ENCODE measurements around the gene CRACDL. TPM values are rescaled to one million over a fixed set of nuclear protein-coding genes. Genes with fewer than 3 reads are reported as not detected.

The CRACDL gene
- total RNA-seq, 4 donors from 2014 or later, result 5.2 to 10.6 (median 8.1) TPM

DNA sequence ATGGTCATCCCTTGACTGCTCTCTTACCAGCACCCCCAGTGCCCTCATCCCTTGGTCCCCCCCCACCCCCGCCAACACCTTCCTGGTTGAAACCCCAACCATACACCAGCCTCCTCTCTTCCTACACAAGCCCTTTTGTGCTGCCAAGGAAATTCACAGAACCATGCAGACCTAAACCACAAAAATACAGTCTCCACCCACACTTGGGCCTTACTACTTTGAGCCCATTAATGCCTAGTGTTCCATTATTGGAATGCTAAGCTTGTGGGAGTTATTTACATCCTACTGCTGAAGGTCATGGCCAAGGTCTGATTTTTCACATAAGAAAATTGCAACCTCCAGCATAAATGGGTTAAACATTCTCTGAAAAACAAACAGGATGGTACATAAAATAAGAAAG is 4.1 kb upstream of the CRACDL start:
- Histone ChIP-seq H3K4me3 (replicated peaks in 1 of 3) (no peak overlapping the region), H3K27ac (no peak overlapping the region), H3K4me1 (peaks cover 0 to 9% of the 10 kb centered on the region in 2 donors), H3K9me3 (no peaks in the 10 kb centered on the region), H3K36me3 (no peaks in the 10 kb centered on the region), H3K27me3 (no peaks in the 10 kb centered on the region)
- WGBS, 2 donors, result 91 to 100% methylated on average over 1 of the region's 1 CpG
- DNase-seq, result no peak
- intact Hi-C loops (cut with DNase I), result no loop called here
- TF ChIP-seq, protein P1, sequence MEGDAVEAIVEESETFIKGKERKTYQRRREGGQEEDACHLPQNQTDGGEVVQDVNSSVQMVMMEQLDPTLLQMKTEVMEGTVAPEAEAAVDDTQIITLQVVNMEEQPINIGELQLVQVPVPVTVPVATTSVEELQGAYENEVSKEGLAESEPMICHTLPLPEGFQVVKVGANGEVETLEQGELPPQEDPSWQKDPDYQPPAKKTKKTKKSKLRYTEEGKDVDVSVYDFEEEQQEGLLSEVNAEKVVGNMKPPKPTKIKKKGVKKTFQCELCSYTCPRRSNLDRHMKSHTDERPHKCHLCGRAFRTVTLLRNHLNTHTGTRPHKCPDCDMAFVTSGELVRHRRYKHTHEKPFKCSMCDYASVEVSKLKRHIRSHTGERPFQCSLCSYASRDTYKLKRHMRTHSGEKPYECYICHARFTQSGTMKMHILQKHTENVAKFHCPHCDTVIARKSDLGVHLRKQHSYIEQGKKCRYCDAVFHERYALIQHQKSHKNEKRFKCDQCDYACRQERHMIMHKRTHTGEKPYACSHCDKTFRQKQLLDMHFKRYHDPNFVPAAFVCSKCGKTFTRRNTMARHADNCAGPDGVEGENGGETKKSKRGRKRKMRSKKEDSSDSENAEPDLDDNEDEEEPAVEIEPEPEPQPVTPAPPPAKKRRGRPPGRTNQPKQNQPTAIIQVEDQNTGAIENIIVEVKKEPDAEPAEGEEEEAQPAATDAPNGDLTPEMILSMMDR (IDR thresholded peaks at IDR 0.05), result no peak
- TF ChIP-seq POLR2A (IDR thresholded peaks at IDR 0.05), result no peak

GRCh38 chr2:98937906-98938305 is 1.9 kb upstream of the CRACDL start:
- WGBS, 2 donors, result 86 to 87% methylated on average over 2 of the region's 2 CpGs
- Histone ChIP-seq H3K4me1 (peaks cover 0 to 11% of the 10 kb centered on the region in 2 donors), H3K4me3 (replicated peaks in 1 of 3) (no peak overlapping the region), H3K27me3 (no peaks in the 10 kb centered on the region), H3K36me3 (no peaks in the 10 kb centered on the region), H3K9me3 (no peaks in the 10 kb centered on the region), H3K27ac (no peak overlapping the region)
- DNase-seq, result peak in 1 of 2 donors; percentile 12
- TF ChIP-seq, protein P1 (IDR thresholded peaks at IDR 0.05), result no peak
- no peak for TF ChIP-seq POLR2A (IDR thresholded peaks at IDR 0.05)
- intact Hi-C loops (cut with DNase I), result no loop called here

DNA sequence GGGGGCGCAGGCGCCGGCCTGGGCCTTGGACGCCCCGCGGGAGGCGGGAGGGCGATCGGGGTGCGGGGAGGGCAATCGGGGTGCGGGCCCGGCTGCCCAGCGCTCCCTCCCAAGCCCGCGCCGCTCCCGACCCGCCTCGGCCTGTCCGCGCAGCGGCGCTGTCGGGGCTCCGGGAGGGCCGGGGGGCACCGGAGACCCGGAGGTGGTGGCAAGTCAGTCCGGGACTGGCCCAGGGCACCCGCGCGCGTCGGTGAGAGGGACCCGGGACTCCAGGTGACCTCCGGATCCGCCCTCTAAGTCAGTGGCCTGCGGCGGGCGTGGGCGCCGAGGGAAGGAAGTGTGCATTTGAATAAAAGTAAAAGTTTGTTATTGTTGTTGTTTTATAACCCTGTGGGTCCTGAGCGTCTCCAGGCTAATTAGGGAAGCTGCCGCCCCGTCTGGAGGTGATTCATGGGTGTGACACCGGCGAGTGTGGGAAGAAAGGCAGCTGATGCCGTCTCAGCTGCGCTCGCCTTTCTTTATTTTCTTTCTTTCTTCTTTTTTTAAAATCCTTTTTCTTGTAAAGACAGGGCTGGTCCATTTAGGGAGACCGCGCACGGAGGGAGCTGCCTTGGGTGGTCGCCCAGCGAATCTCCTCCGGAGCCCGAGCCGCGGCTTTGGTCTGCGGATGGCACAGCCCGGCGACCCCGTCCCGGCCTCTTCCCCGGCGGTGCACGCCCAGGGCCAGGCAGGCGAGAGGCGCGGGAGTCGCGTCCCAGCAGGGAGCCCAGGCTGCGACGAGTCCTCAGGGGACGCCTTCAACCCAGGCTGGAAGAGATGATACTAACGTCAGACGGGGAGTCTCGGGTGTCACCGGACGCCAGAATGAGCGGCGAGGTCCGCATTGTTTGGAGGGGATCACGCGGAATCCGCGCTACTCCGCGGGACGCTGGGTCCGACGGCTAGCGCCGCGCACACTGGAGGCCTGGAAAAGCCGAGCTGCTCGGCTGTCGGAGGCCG is 627 bp upstream of the CRACDL start:
- H3K4me3 ChIP-seq (replicated peaks in 1 of 3), result peak overlapping the region; percentile 22 to 48 (median 41)
- intact Hi-C loops (cut with DNase I), result no loop called here
- no peak overlapping the region for H3K27ac ChIP-seq
- no peaks in the 10 kb centered on the region for H3K27me3 ChIP-seq
- 29 to 30% methylated on average over 50 to 62 of the region's 100 CpGs for WGBS, 2 donors
- peak; percentile 49 to 51 for DNase-seq
- H3K36me3 ChIP-seq, result no peaks in the 10 kb centered on the region
- TF ChIP-seq POLR2A (IDR thresholded peaks at IDR 0.05), result no peak
- TF ChIP-seq, protein P1 (IDR thresholded peaks at IDR 0.05), result peak in 2 of 6 experiments; percentile 26 to 46
- peaks cover 0 to 11% of the 10 kb centered on the region in 2 donors for H3K4me1 ChIP-seq
- H3K9me3 ChIP-seq, result no peaks in the 10 kb centered on the region

DNA sequence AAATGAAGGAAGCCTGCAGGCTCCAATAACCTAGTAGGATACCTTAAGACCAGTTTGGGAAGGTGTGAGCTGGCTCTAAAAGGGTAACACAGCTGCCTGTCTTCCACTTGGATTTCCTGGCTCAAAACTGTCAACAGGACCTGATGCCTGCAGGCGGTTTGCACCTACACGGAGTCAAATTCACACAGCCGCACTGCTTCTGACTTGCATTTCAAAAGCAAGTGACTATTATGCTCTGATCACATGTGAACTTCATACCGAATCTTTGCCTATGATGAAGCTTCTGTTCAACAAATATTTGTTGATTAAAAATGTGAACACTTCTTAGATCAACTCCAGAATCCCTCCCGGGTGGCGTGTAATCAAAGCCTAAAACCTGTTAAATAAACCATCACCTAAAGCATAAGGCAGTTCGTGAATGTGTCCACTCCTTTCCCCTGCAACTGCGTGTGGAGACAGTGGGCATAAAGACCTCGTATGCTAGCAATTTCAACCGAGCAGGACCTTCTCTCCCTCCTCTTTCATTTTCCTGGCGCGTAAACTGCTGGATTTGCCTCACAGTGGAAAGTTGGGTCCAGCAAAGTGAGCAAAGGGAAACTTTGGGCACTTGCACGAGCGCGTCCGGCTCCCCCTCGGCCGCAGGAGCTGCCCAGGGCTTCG is 784 bp downstream of the CRACDL start:
- Histone ChIP-seq H3K9me3 (no peaks in the 10 kb centered on the region), H3K27ac (no peak overlapping the region), H3K36me3 (no peaks in the 10 kb centered on the region), H3K4me1 (peaks cover 0 to 11% of the 10 kb centered on the region in 2 donors), H3K4me3 (replicated peaks in 1 of 3) (peak overlapping the region; percentile 14 to 48 (median 41)), H3K27me3 (no peaks in the 10 kb centered on the region)
- 17 to 18% methylated on average over 19 of the region's 19 CpGs for WGBS, 2 donors
- intact Hi-C loops (cut with DNase I), result no loop called here
- peak; percentile 13 to 20 for DNase-seq
- TF ChIP-seq, protein P1 (IDR thresholded peaks at IDR 0.05), result no peak
- TF ChIP-seq POLR2A (IDR thresholded peaks at IDR 0.05), result no peak
